SK-N-SH (cell line): ENCODE data around the gene SFRP2. TPM values are rescaled to one million over a fixed set of nuclear protein-coding genes. Genes with fewer than 3 reads are reported as not detected.

Experiments used
- CTCF ChIA-PET: fragments of 300-600, 350-600 bp; formaldehyde crosslinking; extraction: SDS; loops from one replicate; lab custom pipeline; 2021; lab: Yijun Ruan, JAX
- POLR2A ChIA-PET: fragments of 350-600 bp; sonication (Branson Sonifier 250); formaldehyde crosslinking; extraction: SDS; loops from one replicate; lab custom pipeline; 2020; ENCODE audit warnings: antibody characterized with exemption, inconsistent platforms; lab: Yijun Ruan, JAX
- DNase-seq: peaks from one replicate; pipeline ENCODE4 v3.0.0; 2012
- H2AFZ ChIP-seq: fragments of 200-600 bp; sonication (generic); 2 replicates; pipeline ENCODE4 v1.8.1; 2016; ENCODE audit warnings: antibody characterized with exemption, mild to moderate bottlenecking, low read depth
- H3F3A ChIP-seq: fragments of 200-600 bp; sonication (generic); replicated peaks from 2 replicates; pipeline ENCODE3; 2016; ENCODE audit warnings: antibody characterized with exemption, mild to moderate bottlenecking; ENCODE audit not compliant: insufficient read depth
- H3K27ac ChIP-seq, 2 experiments: fragments of 200-500 bp in 1 of 2; fragments of 200-600 bp in 1 of 2; sonication (Bioruptor generic) in 1 of 2; sonication (generic), shearing (Covaris generic) in 1 of 2; 2 replicates each; pipeline versions ENCODE4 v1.5.1 to v1.6.1; 2014 to 2016; ENCODE audit warnings: low read depth in 2 of 2, inconsistent platforms in 1 of 2, low read length in 1 of 2, mild to moderate bottlenecking in 1 of 2, mixed read lengths in 1 of 2
- H3K27me3 ChIP-seq: fragments of 200-600 bp; sonication (generic), shearing (Covaris generic); 2 replicates; pipeline ENCODE4 v1.6.1; 2016; ENCODE audit warnings: mixed run types; ENCODE audit not compliant: insufficient read depth
- H3K36me3 ChIP-seq, 2 experiments: fragments of 200-500 bp in 1 of 2; fragments of 200-600 bp in 1 of 2; sonication (Bioruptor generic) in 1 of 2; sonication (generic) in 1 of 2; replicated peaks in 1 of 2; 2 replicates each; pipeline versions ENCODE3 to v1.5.1; 2014 to 2016; ENCODE audit warnings: low read length in 1 of 2, mild to moderate bottlenecking in 1 of 2; ENCODE audit not compliant: insufficient read depth in 2 of 2, control insufficient read depth in 1 of 2
- H3K4me1 ChIP-seq, 2 experiments: fragments of 200-500 bp in 1 of 2; fragments of 200-600 bp in 1 of 2; sonication (Bioruptor generic) in 1 of 2; sonication (generic), shearing (Covaris generic) in 1 of 2; 2 replicates each; pipeline versions ENCODE4 v1.5.1 to v1.6.1; 2014 to 2016; ENCODE audit warnings: low read depth in 1 of 2, low read length in 1 of 2, mixed run types in 1 of 2; ENCODE audit not compliant: insufficient read depth in 2 of 2, control insufficient read depth in 1 of 2
- H3K4me2 ChIP-seq: fragments of 200-600 bp; sonication (generic), shearing (Covaris generic); 2 replicates; pipeline ENCODE4 v1.6.1; 2017; ENCODE audit warnings: mixed run types
- H3K4me3 ChIP-seq, 2 experiments: fragments of 200-500 bp in 1 of 2; fragments of 200-600 bp in 1 of 2; sonication (Bioruptor generic) in 1 of 2; sonication (generic), shearing (Covaris generic) in 1 of 2; 2 replicates each; pipeline versions ENCODE4 v1.5.1 to v1.8.1; 2014 to 2016; ENCODE audit warnings: low read depth in 2 of 2, inconsistent platforms in 1 of 2, low read length in 1 of 2, mild to moderate bottlenecking in 1 of 2, mixed read lengths in 1 of 2, moderate library complexity in 1 of 2
- H3K79me2 ChIP-seq: fragments of 200-600 bp; sonication (generic); 2 replicates; pipeline ENCODE4 v1.8.1; 2017; ENCODE audit warnings: mild to moderate bottlenecking; ENCODE audit not compliant: insufficient read depth
- H3K9ac ChIP-seq: fragments of 200-600 bp; sonication (generic); 2 replicates; pipeline ENCODE4 v1.6.1; 2017; ENCODE audit warnings: mixed run types
- H3K9me2 ChIP-seq: fragments of 200-600 bp; sonication (generic); 2 replicates; pipeline ENCODE4 v1.6.1; 2017; ENCODE audit warnings: mixed run types
- H3K9me3 ChIP-seq: fragments of 200-600 bp; sonication (generic); 2 replicates; pipeline ENCODE4 v1.6.1; 2017; ENCODE audit warnings: mixed run types, mild to moderate bottlenecking, moderate library complexity
- H4K20me1 ChIP-seq: fragments of 200-600 bp; sonication (generic); 2 replicates; pipeline ENCODE4 v1.6.1; 2017; ENCODE audit warnings: mild to moderate bottlenecking, mixed run types; ENCODE audit not compliant: insufficient read depth
- CHD2 ChIP-seq: fragments of 150-350 bp; IDR thresholded peaks from 2 replicates; pipeline ENCODE4 v1.6.1; 2018; ENCODE audit warnings: low read length; ENCODE audit not compliant: partially characterized antibody
- ELF1 ChIP-seq: IDR thresholded peaks from 2 replicates; pipeline ENCODE4 v1.4.0; 2012
- EP300 ChIP-seq, 2 experiments: IDR thresholded peaks; 2 replicates each; pipeline versions ENCODE4 v1.4.0 to v1.6.1; 2012; ENCODE audit warnings: borderline replicate concordance in 1 of 2, low read depth in 1 of 2, low read length in 1 of 2
- EZH2phosphoT487 ChIP-seq: fragments of 200-600 bp; sonication (generic); IDR thresholded peaks from 2 replicates; pipeline ENCODE4 v1.6.1; 2017; ENCODE audit warnings: low read depth, mixed run types, mild to moderate bottlenecking, antibody characterized with exemption, moderate library complexity, borderline replicate concordance
- FOSL2 ChIP-seq: IDR thresholded peaks from 2 replicates; pipeline ENCODE4 v1.4.0; 2012; ENCODE audit warnings: low read depth, mild to moderate bottlenecking, moderate library complexity, borderline replicate concordance
- FOXJ3 ChIP-seq: sonication (generic); formaldehyde crosslinking; IDR thresholded peaks from 2 replicates; pipeline ENCODE4 v1.5.1; 2020; ENCODE audit warnings: mild to moderate bottlenecking, missing genetic modification reagents
- GABPA ChIP-seq: IDR thresholded peaks from 2 replicates; pipeline ENCODE4 v1.4.0; 2012; ENCODE audit warnings: low read depth, mild to moderate bottlenecking
- GATA2 ChIP-seq: sonication (generic); formaldehyde crosslinking; IDR thresholded peaks from 2 replicates; pipeline ENCODE4 v1.5.0; 2020; ENCODE audit warnings: mild to moderate bottlenecking, missing genetic modification reagents
- JUND ChIP-seq: IDR thresholded peaks from 2 replicates; pipeline ENCODE4 v1.4.0; 2012
- NFIC ChIP-seq: IDR thresholded peaks from 2 replicates; pipeline ENCODE4 v1.4.0; 2012; ENCODE audit warnings: borderline replicate concordance
- POLR2AphosphoS5 ChIP-seq: IDR thresholded peaks from 2 replicates; pipeline ENCODE4 v1.6.1; 2012; ENCODE audit warnings: low read depth, low read length
- RCOR1 ChIP-seq: fragments of 150-350 bp; IDR thresholded peaks from 2 replicates; pipeline ENCODE4 v1.6.1; 2017; ENCODE audit warnings: antibody characterized with exemption, low read length
- REST ChIP-seq: IDR thresholded peaks from 2 replicates; pipeline ENCODE4 v1.6.1; 2012; ENCODE audit warnings: mild to moderate bottlenecking, low read depth, low read length, moderate library complexity
- RFX5 ChIP-seq: IDR thresholded peaks from 2 replicates; pipeline ENCODE4 v1.6.1; 2012; ENCODE audit warnings: mild to moderate bottlenecking, improper control_type of control experiment, low read length
- RXRA ChIP-seq: IDR thresholded peaks from 2 replicates; pipeline ENCODE4 v1.4.0; 2012; ENCODE audit warnings: low read depth, mild to moderate bottlenecking, borderline replicate concordance
- SIN3A ChIP-seq: IDR thresholded peaks from 2 replicates; pipeline ENCODE4 v1.6.1; 2012; ENCODE audit warnings: low read depth, mild to moderate bottlenecking, low read length, moderate library complexity, borderline replicate concordance
- SMC3 ChIP-seq: IDR thresholded peaks from 2 replicates; pipeline ENCODE4 v1.6.1; 2012; ENCODE audit warnings: low read depth, low read length, improper control_type of control experiment
- TAF1 ChIP-seq: IDR thresholded peaks from 2 replicates; pipeline ENCODE4 v1.6.1; 2012; ENCODE audit warnings: low read depth, mild to moderate bottlenecking, low read length, moderate library complexity, borderline replicate concordance
- YY1 ChIP-seq: IDR thresholded peaks from 2 replicates; pipeline ENCODE4 v1.4.0; 2012; ENCODE audit warnings: low read depth, mild to moderate bottlenecking
- WGBS: methylation state at CpG from one replicate; pipeline ENCODE4 v1.1.6; 2017; ENCODE audit warnings: low lambda C conversion rate; 5-methylcytosine and 5-hydroxymethylcytosine counted together
- polyA plus RNA-seq, 3 experiments: library from polyadenylated mRNA; depleted of rRNA; stranded (reverse); fragments of >200 nt; gene quantifications; 2 replicates each; pipeline ENCODE4 v1.2.3, GENCODE V29; 2012
- TF ChIP-seq, protein P1 (sequence below): fragments of 150-350 bp; IDR thresholded peaks from 2 replicates; pipeline ENCODE4 v1.6.1; 2016; ENCODE audit warnings: mild to moderate bottlenecking, low read depth, low read length
- TF ChIP-seq, protein P2 (sequence below): IDR thresholded peaks from 2 replicates; pipeline ENCODE4 v1.4.0; 2012; ENCODE audit warnings: low read depth

The SFRP2 gene
- polyA plus RNA-seq, 1 of the 3 experiments (the other 2 are of a cell fraction) = not detected

- H3K27me3 ChIP-seq = no peaks in the 10 kb centered on the region
- H3K9me3 ChIP-seq = 0 out of 2 replicates have a peak, but pooled peaks cover 5% of the 10 kb centered on the region
- H2AFZ ChIP-seq = no peak overlapping the region
- H3K4me2 ChIP-seq = no peak overlapping the region
- ChIA-PET CTCF (interaction anchor here (0.7 to 2.3 kb wide), 4 partner anchors 9 to 390 kb away, joined by 3 to 6 read pairs (median 4); no protein-coding TSS in a partner anchor), POLR2A (no interaction called here)
- no peak for TF ChIP-seq JUND
- TF ChIP-seq RXRA = no peak
- TF ChIP-seq REST = no peak
- TF ChIP-seq SMC3 = no peak
- no peak for TF ChIP-seq GABPA
- TF ChIP-seq POLR2AphosphoS5 = no peak
- no peak for TF ChIP-seq NFIC
- no peak for TF ChIP-seq GATA2 (CRISPR knock-in tag)
- WGBS = 78% methylated on average over 4 of the region's 4 CpGs
- H3K36me3 ChIP-seq = no peaks in the 10 kb centered on the region
- peaks cover 6 to 9% of the 10 kb centered on the region in 2 experiments; a peak in 3 of 4 replicates for H3K4me1 ChIP-seq
- no peak for DNase-seq
- peaks cover 15% of the 10 kb centered on the region for H3F3A ChIP-seq
- H4K20me1 ChIP-seq = no peaks in the 10 kb centered on the region
- H3K79me2 ChIP-seq = no peaks in the 10 kb centered on the region
- H3K9me2 ChIP-seq = no peaks in the 10 kb centered on the region
- no peak overlapping the region for H3K9ac ChIP-seq
- no peak overlapping the region for H3K4me3 ChIP-seq
- H3K27ac ChIP-seq = no peak overlapping the region
Measured at GRCh38 chr4:153733751-153734448, 55.0 kb downstream of the SFRP2 start.

DNA sequence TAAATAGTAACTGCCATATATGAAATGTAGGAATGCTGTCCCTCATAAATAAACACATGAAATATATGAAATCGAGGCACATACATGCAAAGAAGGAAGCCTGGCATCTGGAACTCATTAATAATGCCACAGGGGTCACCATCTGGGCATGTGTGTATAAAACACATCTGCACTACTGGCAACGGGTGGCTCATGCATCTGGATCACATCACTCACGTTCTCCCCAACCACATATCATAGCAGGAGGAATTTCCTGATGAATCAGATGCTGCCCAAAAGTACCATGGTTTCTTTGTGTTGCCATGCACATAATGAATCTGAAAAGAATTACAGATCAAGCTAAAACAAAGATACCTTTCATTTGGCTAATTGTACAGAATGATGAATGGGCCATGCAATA is 57.6 kb downstream of the SFRP2 start:
- H3K4me1 ChIP-seq = peaks cover 6 to 9% of the 10 kb centered on the region in 2 experiments; a peak in 3 of 4 replicates
- H3K4me2 ChIP-seq = 0 out of 2 replicates have a peak overlapping the region, but pooled peaks have one; percentile 20
- H3K27me3 ChIP-seq = no peaks in the 10 kb centered on the region
- 1% methylated on average over 3 of the region's 3 CpGs for WGBS
- no peaks in the 10 kb centered on the region for H3K9me3 ChIP-seq
- no peak overlapping the region for H2AFZ ChIP-seq
- H3K4me3 ChIP-seq = no peak overlapping the region
- no peaks in the 10 kb centered on the region for H3K36me3 ChIP-seq
- peaks cover 15% of the 10 kb centered on the region for H3F3A ChIP-seq
- DNase-seq = peak; percentile 90
- H4K20me1 ChIP-seq = no peaks in the 10 kb centered on the region
- no peaks in the 10 kb centered on the region for H3K9me2 ChIP-seq
- peak overlapping the region; percentile 60 to 67 for H3K27ac ChIP-seq
- CTCF ChIA-PET = interaction anchor here (1.1 to 2.4 kb wide), 3 partner anchors 10 to 19 kb away, joined by 3 to 15 read pairs (median 3); no protein-coding TSS in a partner anchor
- H3K9ac ChIP-seq = no peak overlapping the region
- H3K79me2 ChIP-seq = no peaks in the 10 kb centered on the region
- POLR2A ChIA-PET = no interaction called here
- no peak for TF ChIP-seq EZH2phosphoT487
- peak; percentile 80 for TF ChIP-seq GATA2 (CRISPR knock-in tag)
- TF ChIP-seq YY1 = no peak
- TF ChIP-seq TAF1 = no peak
- peak; percentile 68; the same call in 1 of the 2 replicates for TF ChIP-seq FOSL2
- peak; percentile 97 for TF ChIP-seq POLR2AphosphoS5
- peak; percentile 84 to 95; a peak in 3 of 4 replicates for TF ChIP-seq EP300 (IDR thresholded peaks at IDR 0.05; ENCODE audit: borderline replicate concordance in 1 of 2, low read depth in 1 of 2, low read length in 1 of 2)
- peak; percentile 23; the same call in 1 of the 2 replicates for TF ChIP-seq ELF1
- peak; percentile 99 for TF ChIP-seq RCOR1
- TF ChIP-seq CHD2 = peak; percentile 90
- no peak for TF ChIP-seq RFX5
- TF ChIP-seq, protein P1, sequence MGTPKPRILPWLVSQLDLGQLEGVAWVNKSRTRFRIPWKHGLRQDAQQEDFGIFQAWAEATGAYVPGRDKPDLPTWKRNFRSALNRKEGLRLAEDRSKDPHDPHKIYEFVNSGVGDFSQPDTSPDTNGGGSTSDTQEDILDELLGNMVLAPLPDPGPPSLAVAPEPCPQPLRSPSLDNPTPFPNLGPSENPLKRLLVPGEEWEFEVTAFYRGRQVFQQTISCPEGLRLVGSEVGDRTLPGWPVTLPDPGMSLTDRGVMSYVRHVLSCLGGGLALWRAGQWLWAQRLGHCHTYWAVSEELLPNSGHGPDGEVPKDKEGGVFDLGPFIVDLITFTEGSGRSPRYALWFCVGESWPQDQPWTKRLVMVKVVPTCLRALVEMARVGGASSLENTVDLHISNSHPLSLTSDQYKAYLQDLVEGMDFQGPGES = no peak
- TF ChIP-seq, protein P2, sequence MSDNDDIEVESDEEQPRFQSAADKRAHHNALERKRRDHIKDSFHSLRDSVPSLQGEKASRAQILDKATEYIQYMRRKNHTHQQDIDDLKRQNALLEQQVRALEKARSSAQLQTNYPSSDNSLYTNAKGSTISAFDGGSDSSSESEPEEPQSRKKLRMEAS = 0 out of 2 replicates have a peak, but pooled peaks have one; percentile 21
- TF ChIP-seq FOXJ3 = no peak; the same call in 1 of the 2 replicates
- TF ChIP-seq SIN3A = peak; percentile 54; the same call in 1 of the 2 replicates
